ENCODE data around the gene MYO1F.
"Not testable (repeated sequence)": the region's sequence is repeated elsewhere in the genome, so short reads cannot be mapped to it uniquely, and the experiment has no call there.

MYO1F gene

GRCh38 chr19:8561075-8561764 is 16.0 kb downstream of the MYO1F start:
- no peak for DNase-seq

- no peak for DNase-seq
Measured at GRCh38 chr19:8558325-8558724, 18.9 kb downstream of the MYO1F start.

- no peak for DNase-seq
Measured at GRCh38 chr19:8557642-8558238, 19.5 kb downstream of the MYO1F start.

- not testable (repeated sequence) for DNase-seq
Measured at GRCh38 chr19:8553729-8554128, 23.5 kb downstream of the MYO1F start.

- DNase-seq, result no peak
Measured at GRCh38 chr19:8552810-8553209, 24.4 kb downstream of the MYO1F start.

GRCh38 chr19:8550070-8550469 is 27.2 kb downstream of the MYO1F start:
- no peak for DNase-seq

GRCh38 chr19:8545743-8546142 is 31.5 kb downstream of the MYO1F start:
- DNase-seq, result no peak

- no peak for DNase-seq
Measured at GRCh38 chr19:8544168-8544567, 33.1 kb downstream of the MYO1F start.

GRCh38 chr19:8539621-8540149 is 37.6 kb downstream of the MYO1F start:
- no peak for DNase-seq

- DNase-seq, result no peak
Measured at GRCh38 chr19:8537099-8537498, 40.1 kb downstream of the MYO1F start.

GRCh38 chr19:8536282-8536681 is 41.0 kb downstream of the MYO1F start:
- DNase-seq, result no peak

GRCh38 chr19:8532225-8532624 is 45.0 kb downstream of the MYO1F start:
- DNase-seq, result no peak

- no peak for DNase-seq
Measured at GRCh38 chr19:8531470-8531869, 45.8 kb downstream of the MYO1F start.

GRCh38 chr19:8530061-8530679 is 47.1 kb downstream of the MYO1F start:
- no peak for DNase-seq

- no peak for DNase-seq
Measured at GRCh38 chr19:8529369-8530006, 47.8 kb downstream of the MYO1F start.

- DNase-seq, result no peak
Measured at GRCh38 chr19:8528500-8528899, 48.7 kb downstream of the MYO1F start.

GRCh38 chr19:8526345-8527091 is 50.7 kb downstream of the MYO1F start:
- no peak for DNase-seq

- DNase-seq, result no peak
Measured at GRCh38 chr19:8525401-8525684, 51.9 kb downstream of the MYO1F start.

GRCh38 chr19:8519388-8519787 is 57.9 kb downstream of the MYO1F start:
- no peak for DNase-seq

GRCh38 chr19:8518536-8518935 is 58.7 kb downstream of the MYO1F start:
- DNase-seq, result peak; percentile 25

GRCh38 chr19:8517551-8518442 is 59.4 kb downstream of the MYO1F start:
- peak; percentile 80 for DNase-seq

GRCh38 chr19:8515317-8515716 is 61.9 kb downstream of the MYO1F start:
- peak; percentile 79 for DNase-seq

All from CD4-positive, alpha-beta T cell treated with Interleukin-6 for 4 hours (primary cell).